H7 (cell line): ENCODE measurements around the gene SLC17A7. TPM values are rescaled to one million over a fixed set of nuclear protein-coding genes. Genes with fewer than 3 reads are reported as not detected.
A peak's percentile ranks its signal among the peaks of the same experiment; 100 is the strongest.

ENCODE experiments used
- DNase-seq: peaks from one replicate; pipeline ENCODE4 v3.0.0; 2012
- H3K27me3 ChIP-seq: 2 replicates; pipeline ENCODE4 v1.6.0; 2011; ENCODE audit warnings: mild to moderate bottlenecking, low read length; ENCODE audit not compliant: control insufficient read depth, insufficient read depth
- H3K36me3 ChIP-seq: replicated peaks from 2 replicates; pipeline ENCODE4 v1.5.1; 2011; ENCODE audit warnings: low read length; ENCODE audit not compliant: control insufficient read depth, insufficient read depth
- H3K4me3 ChIP-seq: 2 replicates; pipeline ENCODE4 v1.5.1; 2011; ENCODE audit warnings: low read depth, mild to moderate bottlenecking, control low read depth, low read length, moderate library complexity; ENCODE audit not compliant: insufficient read depth
- total RNA-seq: library from RNA; depleted of rRNA; stranded (reverse); fragments of >200 nt; shearing (Covaris generic); gene quantifications from 2 replicates; pipeline ENCODE4 v1.2.3, GENCODE V29; 2014

Gene SLC17A7
- total RNA-seq, 1 experiment from 2014 or later = 0.14 TPM

GRCh38 chr19:49420227-49420626 is 21.1 kb downstream of the SLC17A7 start:
- Histone ChIP-seq H3K4me3 (no peak overlapping the region), H3K27me3 (peaks cover 48% of the 10 kb centered on the region), H3K36me3 (no peaks in the 10 kb centered on the region)
- DNase-seq = no peak

GRCh38 chr19:49419173-49419572 is 22.2 kb downstream of the SLC17A7 start:
- Histone ChIP-seq H3K4me3 (no peak overlapping the region), H3K36me3 (no peaks in the 10 kb centered on the region), H3K27me3 (peaks cover 37% of the 10 kb centered on the region)
- DNase-seq = no peak

GRCh38 chr19:49418511-49418910 is 22.8 kb downstream of the SLC17A7 start:
- no peak overlapping the region for H3K4me3 ChIP-seq
- peaks cover 31% of the 10 kb centered on the region for H3K27me3 ChIP-seq
- no peaks in the 10 kb centered on the region for H3K36me3 ChIP-seq
- DNase-seq = no peak

GRCh38 chr19:49417088-49417487 is 24.2 kb downstream of the SLC17A7 start:
- DNase-seq = peak; percentile 88
- Histone ChIP-seq H3K27me3 (peaks cover 16% of the 10 kb centered on the region), H3K36me3 (no peaks in the 10 kb centered on the region), H3K4me3 (no peak overlapping the region)

- no peak for DNase-seq
- H3K4me3 ChIP-seq = no peak overlapping the region
- H3K36me3 ChIP-seq = no peaks in the 10 kb centered on the region
- H3K27me3 ChIP-seq = peaks cover 6% of the 10 kb centered on the region; the same call in 1 of the 2 replicates
Observed at GRCh38 chr19:49415810-49416200, 25.5 kb downstream of the SLC17A7 start.

GRCh38 chr19:49415102-49415809 is 26.1 kb downstream of the SLC17A7 start:
- Histone ChIP-seq H3K36me3 (no peaks in the 10 kb centered on the region), H3K4me3 (no peak overlapping the region), H3K27me3 (peaks cover 6% of the 10 kb centered on the region; the same call in 1 of the 2 replicates)
- peak; percentile 64 for DNase-seq

GRCh38 chr19:49414256-49414655 is 27.1 kb downstream of the SLC17A7 start:
- DNase-seq = no peak
- no peak overlapping the region for H3K4me3 ChIP-seq
- peaks cover 4% of the 10 kb centered on the region; the same call in 1 of the 2 replicates for H3K27me3 ChIP-seq
- no peaks in the 10 kb centered on the region for H3K36me3 ChIP-seq

- H3K4me3 ChIP-seq = no peak overlapping the region
- DNase-seq = no peak
Observed at GRCh38 chr19:49413348-49413747, 28.0 kb downstream of the SLC17A7 start.

GRCh38 chr19:49411681-49412326 is 29.5 kb downstream of the SLC17A7 start:
- H3K4me3 ChIP-seq = no peak overlapping the region
- H3K27me3 ChIP-seq = peaks cover 1% of the 10 kb centered on the region; the same call in 1 of the 2 replicates
- DNase-seq = no peak
- H3K36me3 ChIP-seq = no peaks in the 10 kb centered on the region

More at GRCh38 chr19:49413348-49413747, 28.0 kb downstream of the SLC17A7 start:
- Histone ChIP-seq H3K27me3 (peaks cover 4% of the 10 kb centered on the region; the same call in 1 of the 2 replicates), H3K36me3 (no peaks in the 10 kb centered on the region)

GRCh38 chr19:49409441-49410029 is 31.8 kb downstream of the SLC17A7 start:
- no peak for DNase-seq
- Histone ChIP-seq H3K36me3 (no peaks in the 10 kb centered on the region), H3K27me3 (no peaks in the 10 kb centered on the region; the same call in 1 of the 2 replicates), H3K4me3 (no peak overlapping the region)

GRCh38 chr19:49408816-49409440 is 32.4 kb downstream of the SLC17A7 start:
- no peak for DNase-seq
- no peaks in the 10 kb centered on the region; the same call in 1 of the 2 replicates for H3K27me3 ChIP-seq

GRCh38 chr19:49407482-49408015 is 33.8 kb downstream of the SLC17A7 start:
- no peaks in the 10 kb centered on the region; the same call in 1 of the 2 replicates for H3K27me3 ChIP-seq
- no peak for DNase-seq

More at GRCh38 chr19:49408816-49409440, 32.4 kb downstream of the SLC17A7 start:
- H3K4me3 ChIP-seq = no peak overlapping the region
- no peaks in the 10 kb centered on the region for H3K36me3 ChIP-seq

GRCh38 chr19:49407079-49407478 is 34.2 kb downstream of the SLC17A7 start:
- no peak overlapping the region for H3K4me3 ChIP-seq
- H3K36me3 ChIP-seq = no peaks in the 10 kb centered on the region
- H3K27me3 ChIP-seq = no peaks in the 10 kb centered on the region; the same call in 1 of the 2 replicates
- DNase-seq = no peak

More at GRCh38 chr19:49407482-49408015, 33.8 kb downstream of the SLC17A7 start:
- Histone ChIP-seq H3K36me3 (no peaks in the 10 kb centered on the region), H3K4me3 (no peak overlapping the region)
